Endothelial cell (in vitro differentiated cells): Measurements from ENCODE around the gene CELF5. TPM values are rescaled to one million over a fixed set of nuclear protein-coding genes. Genes with fewer than 3 reads are reported as not detected.
"Not testable (repeated sequence)": the region's sequence is repeated elsewhere in the genome, so short reads cannot be mapped to it uniquely, and the experiment has no call there.

ENCODE experiments used
- DNase-seq: peaks from one replicate; pipeline ENCODE4 v3.0.0; 2021; ENCODE audit warnings: low spot score
- H3K27ac Mint-ChIP-seq: one replicate; pipeline ENCODE4 v1.8.0; 2021; ENCODE audit warnings: mixed read lengths, inconsistent platforms; ENCODE audit not compliant: unreplicated experiment
- H3K27me3 Mint-ChIP-seq: one replicate; pipeline ENCODE4 v1.8.0; 2021; ENCODE audit warnings: mild to moderate bottlenecking, moderate library complexity, mixed read lengths, inconsistent platforms; ENCODE audit not compliant: unreplicated experiment
- H3K36me3 Mint-ChIP-seq: one replicate; pipeline ENCODE4 v1.8.0; 2021; ENCODE audit warnings: mild to moderate bottlenecking, low read depth, mixed read lengths, inconsistent platforms; ENCODE audit not compliant: unreplicated experiment
- H3K4me1 Mint-ChIP-seq: one replicate; pipeline ENCODE4 v1.8.0; 2021; ENCODE audit warnings: mild to moderate bottlenecking, mixed read lengths, inconsistent platforms; ENCODE audit not compliant: unreplicated experiment
- H3K4me3 Mint-ChIP-seq: one replicate; pipeline ENCODE4 v1.8.0; 2021; ENCODE audit warnings: mild to moderate bottlenecking, mixed read lengths, inconsistent platforms; ENCODE audit not compliant: unreplicated experiment
- H3K9me3 Mint-ChIP-seq: one replicate; pipeline ENCODE4 v1.8.0; 2021; ENCODE audit warnings: mixed read lengths, inconsistent platforms; ENCODE audit not compliant: unreplicated experiment
- CTCF ChIP-seq: fragments of 200-600 bp; sonication (generic); IDR thresholded peaks from one replicate; pipeline ENCODE4 v1.5.0; 2021; ENCODE audit warnings: antibody characterized with exemption; ENCODE audit not compliant: unreplicated experiment
- total RNA-seq: library from RNA; stranded (reverse); fragmentation: NEBNext Ultra II Directional; extraction: Animal tissue kit (Norgen Biotek cat#: 25700); gene quantifications from one replicate; pipeline ENCODE4 v1.2.1, GENCODE V29; 2021; ENCODE audit not compliant: unreplicated experiment

CELF5 gene
- total RNA-seq, 1 donor from 2014 or later = 0.38 TPM

GRCh38 chr19:3325451-3325850 lies 101.0 kb downstream of the CELF5 start:
- Mint-ChIP-seq H3K27ac (no peak overlapping the region), H3K4me1 (no peaks in the 10 kb centered on the region), H3K4me3 (no peak overlapping the region), H3K36me3 (peaks cover 3% of the 10 kb centered on the region), H3K27me3 (peaks cover 11% of the 10 kb centered on the region), H3K9me3 (no peaks in the 10 kb centered on the region)
- TF ChIP-seq CTCF = no peak
- no peak for DNase-seq

- Mint-ChIP-seq H3K9me3 (no peaks in the 10 kb centered on the region), H3K27ac (no peak overlapping the region), H3K27me3 (peaks cover 4% of the 10 kb centered on the region), H3K4me3 (no peak overlapping the region), H3K36me3 (no peaks in the 10 kb centered on the region), H3K4me1 (no peaks in the 10 kb centered on the region)
- TF ChIP-seq CTCF = no peak
- no peak for DNase-seq
These were observed 104.3 kb downstream of the CELF5 start for GRCh38 chr19:3328743-3329142.

- no peaks in the 10 kb centered on the region for H3K36me3 Mint-ChIP-seq
- H3K4me1 Mint-ChIP-seq = no peaks in the 10 kb centered on the region
- TF ChIP-seq CTCF = no peak
- H3K9me3 Mint-ChIP-seq = no peaks in the 10 kb centered on the region
- DNase-seq = no peak
- no peak overlapping the region for H3K27ac Mint-ChIP-seq
- H3K27me3 Mint-ChIP-seq = peaks cover 2% of the 10 kb centered on the region
- H3K4me3 Mint-ChIP-seq = no peak overlapping the region
These were observed 105.6 kb downstream of the CELF5 start for GRCh38 chr19:3330047-3330446.

- H3K27me3 Mint-ChIP-seq, H3K36me3 Mint-ChIP-seq, H3K4me3 Mint-ChIP-seq, DNase-seq, H3K9me3 Mint-ChIP-seq, H3K27ac Mint-ChIP-seq, H3K4me1 Mint-ChIP-seq: not testable (repeated sequence)
These were observed 107.8 kb downstream of the CELF5 start for GRCh38 chr19:3332232-3332631.

- Mint-ChIP-seq H3K27me3 (peaks cover 2% of the 10 kb centered on the region), H3K27ac (no peak overlapping the region), H3K36me3 (no peaks in the 10 kb centered on the region), H3K9me3 (no peaks in the 10 kb centered on the region), H3K4me3 (no peak overlapping the region), H3K4me1 (no peaks in the 10 kb centered on the region)
- TF ChIP-seq CTCF = no peak
- no peak for DNase-seq
These were observed 108.6 kb downstream of the CELF5 start for GRCh38 chr19:3333020-3333583.

- H3K27ac Mint-ChIP-seq = no peak overlapping the region
- no peaks in the 10 kb centered on the region for H3K9me3 Mint-ChIP-seq
- TF ChIP-seq CTCF = no peak
- DNase-seq = no peak
- no peaks in the 10 kb centered on the region for H3K4me1 Mint-ChIP-seq
- no peaks in the 10 kb centered on the region for H3K36me3 Mint-ChIP-seq
- no peak overlapping the region for H3K4me3 Mint-ChIP-seq
- H3K27me3 Mint-ChIP-seq = peaks cover 2% of the 10 kb centered on the region
These were observed 109.2 kb downstream of the CELF5 start for GRCh38 chr19:3333662-3334061.

- H3K9me3 Mint-ChIP-seq, H3K27me3 Mint-ChIP-seq, H3K4me1 Mint-ChIP-seq, H3K4me3 Mint-ChIP-seq, H3K27ac Mint-ChIP-seq, H3K36me3 Mint-ChIP-seq, DNase-seq: not testable (repeated sequence)
These were observed 110.4 kb downstream of the CELF5 start for GRCh38 chr19:3334749-3335430.
